ENCODE data around the gene C9orf85.
"Not testable (repeated sequence)": the region's sequence is repeated elsewhere in the genome, so short reads cannot be mapped to it uniquely, and the experiment has no call there.

- TF ChIP-seq CTCF (IDR thresholded peaks at IDR 0.05); ZFX (IDR thresholded peaks at IDR 0.05; ENCODE audit: borderline replicate concordance): not testable (repeated sequence)
Observed at GRCh38 chr9:71954652-71955051, 43.2 kb downstream of the C9orf85 start.

Data from 22Rv1 (cell line).